Stimulated activated CD8-positive, alpha-beta memory T cell treated with anti-CD3 and anti-CD28 coated beads, Interleukin-7, amount 100 ng/mL, for 24 hours (primary cell): Measurements from ENCODE around the gene ATF7IP.

Experiments used
- DNase-seq: peaks from one replicate; pipeline ENCODE4 v3.0.0-alpha.2; 2020; ENCODE audit warnings: low read depth

Gene ATF7IP

GRCh38 chr12:14481201-14481600, 115.7 kb downstream of the ATF7IP start:
- no peak for DNase-seq

- DNase-seq, result no peak
Observed at GRCh38 chr12:14482361-14482760, 116.9 kb downstream of the ATF7IP start.

GRCh38 chr12:14482886-14483285, 117.4 kb downstream of the ATF7IP start:
- DNase-seq, result no peak

- no peak for DNase-seq
Observed at GRCh38 chr12:14495326-14495725, 129.8 kb downstream of the ATF7IP start.

- no peak for DNase-seq
Observed at GRCh38 chr12:14505626-14506596, 140.4 kb downstream of the ATF7IP start.

- no peak for DNase-seq
Observed at GRCh38 chr12:14510574-14510973, 145.1 kb downstream of the ATF7IP start.

GRCh38 chr12:14514154-14514842, 148.8 kb downstream of the ATF7IP start:
- no peak for DNase-seq

GRCh38 chr12:14514946-14515345, 149.5 kb downstream of the ATF7IP start:
- no peak for DNase-seq

- DNase-seq, result no peak
Observed at GRCh38 chr12:14521822-14522221, 156.3 kb downstream of the ATF7IP start.

- DNase-seq, result no peak
Observed at GRCh38 chr12:14525964-14526363, 160.5 kb downstream of the ATF7IP start.

GRCh38 chr12:14532152-14532551, 166.7 kb downstream of the ATF7IP start:
- DNase-seq, result no peak

GRCh38 chr12:14537088-14537487, 171.6 kb downstream of the ATF7IP start:
- DNase-seq, result no peak

GRCh38 chr12:14540801-14541462, 175.4 kb downstream of the ATF7IP start:
- DNase-seq, result no peak

GRCh38 chr12:14545144-14546124, 180.0 kb downstream of the ATF7IP start:
- no peak for DNase-seq

GRCh38 chr12:14547571-14547970, 182.1 kb downstream of the ATF7IP start:
- DNase-seq, result no peak

- no peak for DNase-seq
Observed at GRCh38 chr12:14548609-14549008, 183.1 kb downstream of the ATF7IP start.
